Transverse colon (tissue), 4 donors: Measurements from ENCODE around the gene BRAT1.

Source experiments
- CTCF ChIP-seq, 5 experiments: fragments of 200-600 bp in 3 of 5; fragments of 450-650 bp in 2 of 5; sonication (generic) in 3 of 5; IDR thresholded peaks; 1 replicate in 2 of 5; 2 replicates in 3 of 5; pipeline ENCODE4 v1.5.1; 2016 to 2017; ENCODE audit warnings: antibody characterized with exemption in 5 of 5, inconsistent platforms in 3 of 5, mild to moderate bottlenecking in 2 of 5, moderate library complexity in 1 of 5
- EP300 ChIP-seq: sonication (generic); formaldehyde crosslinking; IDR thresholded peaks from one replicate; pipeline ENCODE4 v1.6.1; 2017; ENCODE audit warnings: antibody characterized with exemption, low read depth
- POLR2A ChIP-seq: fragments of 450-650 bp; IDR thresholded peaks from one replicate; pipeline ENCODE4 v1.6.1; 2016; ENCODE audit warnings: antibody characterized with exemption, mild to moderate bottlenecking, moderate library complexity
- POLR2AphosphoS5 ChIP-seq, 3 donors: sonication (generic); formaldehyde crosslinking; IDR thresholded peaks; one replicate each; pipeline ENCODE4 v1.6.1; 2016; ENCODE audit warnings: antibody characterized with exemption in 3 of 3

GRCh38 chr7:2596464-2597272 is 41.3 kb upstream of the BRAT1 start:
- TF ChIP-seq CTCF (IDR thresholded peaks at IDR 0.05) (no peak), POLR2A (no peak), POLR2AphosphoS5 (IDR thresholded peaks at IDR 0.05) (no peak), EP300 (no peak)
